Stimulated activated naive B cell treated with anti-CD40 and anti-IgM and Interleukin-4, amounts not matched to agents 10 μg/mL and 1 μg/mL and 100 μg/mL, for 72 hours (primary cell): Measurements from ENCODE around the gene TMEM259.

Experiments used
- ATAC-seq, 2 donors: fragments of 150-1000 bp; cut with Tn5 transposase; replicated peaks; 2 replicates each; pipeline ENCODE4 v1.10.0; 2021; ENCODE audit warnings: moderate library complexity in 1 of 2
- DNase-seq: peaks from one replicate; pipeline ENCODE4 v3.0.0; 2021
- H3K27ac Mint-ChIP-seq: one replicate; pipeline ENCODE4 v1.8.0; 2022; ENCODE audit warnings: mild to moderate bottlenecking, mixed read lengths
- H3K27me3 Mint-ChIP-seq, 2 donors: one replicate each; pipeline ENCODE4 v1.8.0; 2022; ENCODE audit warnings: mixed read lengths in 2 of 2
- H3K36me3 Mint-ChIP-seq, 2 donors: one replicate each; pipeline ENCODE4 v1.8.0; 2022; ENCODE audit warnings: mixed read lengths in 2 of 2, mild to moderate bottlenecking in 1 of 2
- H3K4me1 Mint-ChIP-seq, 2 donors: one replicate each; pipeline ENCODE4 v1.8.0; 2022; ENCODE audit warnings: mixed read lengths in 2 of 2, mild to moderate bottlenecking in 1 of 2
- H3K4me3 Mint-ChIP-seq, 2 donors: one replicate each; pipeline ENCODE4 v1.8.0; 2022; ENCODE audit warnings: mild to moderate bottlenecking in 2 of 2, mixed read lengths in 2 of 2, moderate library complexity in 1 of 2
- H3K9me3 Mint-ChIP-seq, 2 donors: one replicate each; pipeline ENCODE4 v1.8.0; 2022; ENCODE audit warnings: mixed read lengths in 2 of 2, mild to moderate bottlenecking in 1 of 2

The TMEM259 gene

DNA sequence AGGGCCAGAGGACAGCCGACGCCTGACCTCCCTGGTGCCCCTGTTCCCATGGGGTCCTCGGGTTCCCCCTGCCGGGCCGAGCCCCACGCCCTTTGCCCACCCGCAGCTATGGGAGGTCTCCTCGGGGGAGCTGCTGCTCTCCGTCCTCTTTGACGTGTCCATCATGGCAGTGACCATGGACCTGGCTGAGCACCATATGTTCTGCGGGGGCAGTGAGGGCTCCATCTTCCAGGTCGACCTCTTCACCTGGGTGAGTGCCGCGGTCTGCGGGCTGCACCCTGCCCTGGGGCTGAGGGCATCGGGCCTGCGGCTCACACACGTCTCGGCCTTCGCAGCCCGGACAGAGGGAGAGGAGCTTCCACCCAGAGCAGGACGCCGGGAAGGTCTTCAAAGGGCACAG is 30.2 kb downstream of the TMEM259 start:
- H3K4me3 Mint-ChIP-seq, result no peak overlapping the region
- no peak for DNase-seq
- ATAC-seq, result no peak

DNA sequence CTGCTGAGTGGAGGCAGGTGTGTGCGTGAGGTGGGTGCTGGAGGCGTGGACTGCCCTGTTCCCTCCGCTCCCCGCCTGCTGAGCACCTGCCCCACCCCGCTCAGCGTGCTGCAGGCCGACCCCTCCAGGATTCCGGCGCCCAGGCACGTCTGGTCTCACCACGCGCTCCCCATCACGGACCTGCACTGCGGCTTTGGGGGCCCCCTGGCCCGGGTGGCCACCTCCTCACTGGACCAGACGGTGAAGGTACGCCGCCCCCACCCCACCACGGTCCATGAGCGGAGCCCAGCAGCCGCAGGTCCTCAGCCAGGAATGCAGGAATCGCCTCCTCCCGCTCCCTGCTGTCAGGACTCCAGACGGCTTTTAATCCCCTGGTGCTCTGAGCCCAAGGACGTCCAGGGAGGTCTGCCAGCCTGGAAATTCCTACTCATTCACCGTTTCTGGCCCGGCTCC is 30.8 kb downstream of the TMEM259 start:
- H3K4me1 Mint-ChIP-seq, result peaks cover 9 to 12% of the 10 kb centered on the region in 2 donors
- H3K9me3 Mint-ChIP-seq, result no peaks in the 10 kb centered on the region
- H3K27me3 Mint-ChIP-seq, result no peaks in the 10 kb centered on the region
- peaks cover 40 to 52% of the 10 kb centered on the region in 2 donors for H3K36me3 Mint-ChIP-seq
- H3K27ac Mint-ChIP-seq, result no peak overlapping the region
- DNase-seq (no peak), ATAC-seq (no peak)
- no peak overlapping the region for H3K4me3 Mint-ChIP-seq

More for the DNA sequence above, 30.2 kb downstream of the TMEM259 start:
- no peaks in the 10 kb centered on the region for H3K9me3 Mint-ChIP-seq
- H3K27me3 Mint-ChIP-seq, result no peaks in the 10 kb centered on the region
- no peak overlapping the region for H3K27ac Mint-ChIP-seq
- H3K36me3 Mint-ChIP-seq, result peaks cover 38 to 55% of the 10 kb centered on the region in 2 donors
- H3K4me1 Mint-ChIP-seq, result peaks cover 3 to 6% of the 10 kb centered on the region in 2 donors

DNA sequence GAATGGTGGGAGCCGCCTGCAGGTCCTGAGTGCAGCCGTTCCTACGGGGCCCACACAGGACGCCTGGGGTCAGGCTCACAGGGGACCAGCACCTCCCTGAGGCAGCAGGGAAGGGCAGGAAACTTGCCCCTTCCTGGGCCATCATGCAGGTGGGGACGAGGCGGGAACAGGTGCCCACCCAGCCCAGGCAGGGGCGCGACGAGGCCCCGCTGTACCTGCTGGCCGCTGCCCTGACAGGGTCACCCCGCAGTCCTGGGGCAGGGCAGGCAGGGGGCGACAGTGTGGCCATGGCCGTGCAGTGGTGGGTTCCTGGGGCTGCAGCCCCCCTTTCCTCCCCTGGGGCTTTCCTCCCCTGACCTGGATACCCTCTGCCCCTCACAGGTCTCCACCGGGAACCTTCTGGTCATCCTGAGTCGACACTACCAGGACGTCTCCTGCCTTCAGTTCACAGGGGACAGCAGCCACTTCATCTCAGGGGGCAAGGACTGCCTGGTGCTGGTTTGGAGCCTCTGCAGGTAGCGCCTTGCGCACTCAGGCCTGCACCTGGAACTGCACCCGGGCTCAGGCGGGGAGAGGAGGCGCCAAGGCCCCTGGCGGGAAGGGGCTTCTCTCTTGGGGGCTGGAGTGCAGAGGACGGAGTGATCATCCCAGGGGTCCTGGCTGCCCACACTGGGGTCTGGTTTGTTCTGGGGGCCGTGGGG is 31.4 kb downstream of the TMEM259 start:
- Mint-ChIP-seq H3K27me3 (no peaks in the 10 kb centered on the region), H3K9me3 (no peaks in the 10 kb centered on the region), H3K4me3 (no peak overlapping the region), H3K27ac (peak overlapping the region; percentile 47), H3K4me1 (peaks cover 15 to 18% of the 10 kb centered on the region in 2 donors), H3K36me3 (peaks cover 40 to 57% of the 10 kb centered on the region in 2 donors)
- DNase-seq, result no peak
- ATAC-seq, result no peak

DNA sequence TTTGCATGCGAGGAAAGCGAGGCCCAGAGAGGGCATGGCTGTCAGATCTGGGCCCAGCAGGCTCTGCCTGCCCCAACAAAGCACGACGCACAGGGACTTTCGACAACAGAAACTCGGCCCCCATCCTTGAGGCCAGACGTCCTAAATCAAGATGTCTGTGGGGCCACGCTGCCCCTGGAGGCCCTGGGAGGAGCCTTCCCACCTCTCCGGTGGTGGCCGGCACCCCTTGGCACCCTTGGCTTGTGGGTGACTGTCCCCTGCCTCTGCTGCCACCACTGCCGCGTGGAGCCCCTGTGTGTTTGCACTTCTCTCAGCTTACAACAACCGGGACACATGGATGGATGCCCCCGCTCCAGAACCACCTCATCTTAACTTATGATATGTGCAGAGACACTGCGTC is 32.4 kb downstream of the TMEM259 start:
- ATAC-seq, result no peak
- Mint-ChIP-seq H3K4me1 (peaks cover 21 to 25% of the 10 kb centered on the region in 2 donors), H3K27ac (no peak overlapping the region), H3K27me3 (no peaks in the 10 kb centered on the region), H3K9me3 (no peaks in the 10 kb centered on the region), H3K4me3 (no peak overlapping the region), H3K36me3 (peaks cover 40 to 52% of the 10 kb centered on the region in 2 donors)
- no peak for DNase-seq

DNA sequence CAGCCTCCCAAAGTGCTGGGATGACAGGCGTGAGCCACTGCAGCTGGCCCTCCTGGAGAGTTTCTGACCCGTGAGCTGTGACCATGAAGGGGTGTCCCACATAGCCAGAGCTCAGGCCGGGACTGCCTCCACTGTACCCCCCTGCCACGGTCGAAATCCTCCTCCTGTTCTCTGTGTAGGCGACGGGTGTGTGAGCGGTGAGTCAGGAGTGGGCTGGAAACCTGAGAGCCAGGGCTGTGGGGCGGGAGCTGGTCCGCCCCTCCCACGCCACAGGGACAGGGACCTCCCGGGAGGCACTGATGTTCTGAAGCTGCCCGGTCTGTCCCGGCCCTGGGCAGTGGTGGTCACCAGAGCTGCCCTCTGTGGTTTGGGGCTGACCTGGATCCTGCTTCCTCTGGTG is 32.8 kb downstream of the TMEM259 start:
- H3K4me3 Mint-ChIP-seq, result no peak overlapping the region
- H3K9me3 Mint-ChIP-seq, result no peaks in the 10 kb centered on the region
- H3K36me3 Mint-ChIP-seq, result peaks cover 37 to 49% of the 10 kb centered on the region in 2 donors
- DNase-seq (no peak), ATAC-seq (no peak)
- no peak overlapping the region for H3K27ac Mint-ChIP-seq
- H3K27me3 Mint-ChIP-seq, result no peaks in the 10 kb centered on the region
- H3K4me1 Mint-ChIP-seq, result peaks cover 21 to 27% of the 10 kb centered on the region in 2 donors

DNA sequence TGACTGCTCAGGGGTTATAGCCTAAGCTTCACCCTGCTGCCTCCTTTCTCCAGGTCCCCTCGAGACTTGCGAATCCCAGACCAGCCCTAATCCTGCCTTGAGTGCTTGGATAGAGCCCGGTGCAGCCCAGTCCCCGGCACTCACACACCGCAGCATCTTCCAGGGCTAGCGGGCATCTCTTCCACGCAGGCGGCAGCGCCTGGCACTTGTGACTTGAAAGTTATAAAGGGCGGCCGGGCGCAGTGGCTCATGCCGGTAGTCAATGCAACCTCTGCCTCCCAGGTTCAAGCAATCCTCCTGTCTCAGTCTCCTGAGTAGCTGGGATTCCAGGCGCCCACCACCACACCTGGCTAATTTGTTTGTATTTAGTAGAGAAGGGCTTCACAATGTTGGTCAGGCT is 34.8 kb downstream of the TMEM259 start:
- peaks cover 21 to 27% of the 10 kb centered on the region in 2 donors for H3K4me1 Mint-ChIP-seq
- no peak for ATAC-seq
- no peaks in the 10 kb centered on the region for H3K27me3 Mint-ChIP-seq
- peak overlapping the region in 1 of 2 donors; percentile 98 for H3K4me3 Mint-ChIP-seq
- no peak for DNase-seq
- H3K27ac Mint-ChIP-seq, result no peak overlapping the region
- peaks cover 34 to 41% of the 10 kb centered on the region in 2 donors for H3K36me3 Mint-ChIP-seq
- H3K9me3 Mint-ChIP-seq, result no peaks in the 10 kb centered on the region

DNA sequence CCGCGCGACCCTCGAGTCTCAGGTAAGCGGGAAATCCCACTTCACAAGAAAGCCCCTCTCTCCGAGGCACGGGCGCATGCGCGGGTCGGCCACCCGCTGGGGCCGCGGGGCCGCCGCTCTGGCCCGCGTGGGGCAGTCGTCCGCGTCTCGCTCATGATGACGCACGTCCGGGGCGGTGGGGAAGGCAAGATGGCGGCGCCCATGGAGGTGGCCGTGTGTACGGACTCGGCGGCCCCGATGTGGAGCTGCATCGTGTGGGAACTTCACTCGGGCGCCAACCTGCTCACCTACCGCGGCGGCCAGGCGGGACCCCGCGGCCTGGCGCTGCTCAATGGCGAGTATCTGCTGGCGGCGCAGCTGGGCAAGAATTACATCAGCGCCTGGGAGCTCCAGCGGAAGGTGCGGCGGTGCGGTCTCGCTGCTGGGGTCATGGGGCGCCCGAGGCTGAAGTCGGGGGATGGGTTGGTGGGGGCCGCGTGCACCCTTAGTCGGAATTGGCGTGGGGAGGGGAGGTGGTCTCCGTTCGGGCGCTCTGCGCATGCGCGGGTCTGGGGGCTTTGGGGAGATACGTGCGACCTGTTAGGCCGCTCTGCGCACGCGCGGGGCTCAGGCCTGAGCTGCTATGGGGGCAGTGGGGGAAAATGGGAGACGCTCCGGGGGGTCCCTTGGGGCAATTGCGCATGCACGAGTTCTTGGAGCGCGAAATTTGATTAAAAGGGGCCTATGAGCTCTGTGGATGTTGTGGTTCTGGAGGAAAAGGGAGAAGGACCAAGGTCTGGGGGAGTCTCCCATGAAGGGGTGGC is 36.6 kb downstream of the TMEM259 start, which contains the start of gene WDR18:
Gene WDR18 (plus strand): TSS at position 181 of the 803 bp plus-strand sequence. CDS start 9 bp downstream, at position 190.
- Mint-ChIP-seq H3K4me1 (peaks cover 24 to 36% of the 10 kb centered on the region in 2 donors), H3K4me3 (peak within 1 kb of the TSS; percentile 96 to 98), H3K27ac (peak within 1 kb of the TSS; percentile 99), H3K27me3 (no peaks in the 10 kb centered on the region), H3K9me3 (no peaks in the 10 kb centered on the region), H3K36me3 (peaks cover 21 to 32% of the 10 kb centered on the region in 2 donors)
- ATAC-seq (peak; percentile 87 to 94), DNase-seq (peak; percentile 85)

DNA sequence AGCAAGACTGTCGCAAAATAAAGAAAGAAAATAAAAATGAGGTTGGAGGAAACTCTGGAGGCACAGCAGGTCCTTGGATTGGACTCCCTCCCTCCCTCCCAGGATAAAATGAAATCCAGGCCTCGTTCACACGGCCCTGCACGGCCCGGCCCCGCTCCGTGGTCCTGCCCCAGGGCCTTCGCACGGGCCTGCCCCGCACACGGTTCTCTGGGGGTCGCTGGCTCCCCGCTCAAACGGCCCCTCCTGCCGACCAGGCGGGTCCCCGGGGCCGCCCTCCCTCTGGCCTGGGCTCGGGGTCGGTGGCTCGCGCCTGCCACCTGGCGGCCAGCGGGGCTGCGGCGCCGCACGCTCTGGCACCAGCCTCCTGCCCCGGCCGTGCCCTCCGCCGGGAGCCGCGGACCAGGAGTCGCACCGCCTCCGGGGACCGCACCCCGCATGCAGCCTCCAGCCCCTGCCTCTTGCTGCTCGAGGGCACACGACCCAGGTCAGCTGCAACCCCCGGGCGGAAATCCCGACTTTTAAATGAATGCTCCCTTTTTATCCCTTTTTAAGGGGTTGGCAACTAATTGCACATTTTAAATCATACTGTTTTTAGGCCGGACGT is 38.3 kb downstream of the TMEM259 start:
- H3K9me3 Mint-ChIP-seq, result no peaks in the 10 kb centered on the region
- ATAC-seq, result peak; percentile 86 to 87
- H3K36me3 Mint-ChIP-seq, result peaks cover 11 to 18% of the 10 kb centered on the region in 2 donors
- H3K4me3 Mint-ChIP-seq, result peak overlapping the region; percentile 60 to 64
- H3K27me3 Mint-ChIP-seq, result no peaks in the 10 kb centered on the region
- DNase-seq, result peak; percentile 73
- H3K27ac Mint-ChIP-seq, result peak overlapping the region; percentile 47
- H3K4me1 Mint-ChIP-seq, result peaks cover 23 to 36% of the 10 kb centered on the region in 2 donors

DNA sequence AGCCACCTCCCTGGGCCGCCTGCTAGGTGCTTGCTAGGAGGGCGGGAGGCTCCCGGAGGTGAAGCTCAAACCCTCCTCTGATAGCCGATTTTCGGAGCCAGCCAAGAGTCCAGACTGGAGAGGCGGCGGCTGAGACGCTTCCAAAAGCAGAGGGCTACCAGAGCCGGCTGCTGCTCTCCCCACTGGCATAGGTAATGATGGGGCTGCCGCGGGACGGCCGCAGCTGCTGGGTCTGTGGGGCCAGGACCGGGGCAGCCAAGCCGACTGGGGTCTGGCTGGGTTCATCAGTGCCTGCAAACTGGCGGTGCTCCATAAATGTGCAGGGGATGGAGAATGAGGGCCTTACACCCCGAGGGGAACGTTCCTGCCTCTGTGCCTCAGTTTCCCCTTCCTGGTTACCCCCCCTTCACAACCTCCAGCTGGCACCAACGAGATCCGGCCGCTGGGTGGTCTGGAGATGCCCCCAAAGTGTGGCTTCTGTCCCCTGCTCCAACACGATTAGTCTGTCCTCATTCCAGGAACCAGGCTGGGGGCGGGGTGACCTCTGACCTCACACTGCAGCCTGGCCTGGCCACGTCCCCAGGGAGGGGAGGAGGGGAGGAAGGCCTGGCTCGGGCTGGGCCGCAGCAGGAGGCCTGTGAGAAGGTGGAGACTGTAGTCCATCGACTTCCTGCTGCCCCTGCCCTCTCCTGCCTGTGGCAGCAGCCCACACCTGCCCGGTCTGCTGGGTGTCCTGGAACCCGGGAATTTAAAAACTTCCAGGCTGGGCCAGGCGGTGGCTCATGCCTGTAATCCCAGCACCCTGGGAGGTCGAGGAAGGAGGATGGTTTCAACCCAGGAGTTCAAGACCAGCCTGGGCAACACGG is 40.6 kb downstream of the TMEM259 start:
- ATAC-seq, result no peak
- no peaks in the 10 kb centered on the region for H3K27me3 Mint-ChIP-seq
- H3K9me3 Mint-ChIP-seq, result no peaks in the 10 kb centered on the region
- H3K4me3 Mint-ChIP-seq, result no peak overlapping the region
- peaks cover 3 to 9% of the 10 kb centered on the region in 2 donors for H3K36me3 Mint-ChIP-seq
- peaks cover 16 to 29% of the 10 kb centered on the region in 2 donors for H3K4me1 Mint-ChIP-seq
- DNase-seq, result no peak
- H3K27ac Mint-ChIP-seq, result no peak overlapping the region

DNA sequence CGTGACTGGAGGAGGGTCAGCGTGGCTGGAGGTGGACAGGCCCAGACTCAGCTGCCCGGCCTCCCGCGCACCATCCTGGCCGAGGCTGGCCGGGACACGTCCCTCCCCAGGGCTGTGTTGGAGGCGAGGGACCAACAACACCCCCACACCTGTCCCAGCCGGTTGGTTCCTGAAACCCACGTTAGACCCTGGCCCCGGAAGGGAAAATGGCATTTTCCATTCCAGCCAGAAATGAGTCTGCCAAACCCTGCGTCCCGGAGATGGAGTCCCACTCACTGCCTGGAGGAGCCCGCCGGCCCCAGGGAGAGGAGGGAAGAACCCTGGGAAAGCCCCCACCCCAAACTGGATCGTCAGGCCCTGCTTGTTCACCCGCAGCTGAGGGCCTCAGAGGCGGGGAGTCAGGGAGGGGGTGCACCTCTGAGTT is 41.6 kb downstream of the TMEM259 start:
- no peaks in the 10 kb centered on the region for H3K9me3 Mint-ChIP-seq
- peaks cover 6 to 19% of the 10 kb centered on the region in 2 donors for H3K4me1 Mint-ChIP-seq

DNA sequence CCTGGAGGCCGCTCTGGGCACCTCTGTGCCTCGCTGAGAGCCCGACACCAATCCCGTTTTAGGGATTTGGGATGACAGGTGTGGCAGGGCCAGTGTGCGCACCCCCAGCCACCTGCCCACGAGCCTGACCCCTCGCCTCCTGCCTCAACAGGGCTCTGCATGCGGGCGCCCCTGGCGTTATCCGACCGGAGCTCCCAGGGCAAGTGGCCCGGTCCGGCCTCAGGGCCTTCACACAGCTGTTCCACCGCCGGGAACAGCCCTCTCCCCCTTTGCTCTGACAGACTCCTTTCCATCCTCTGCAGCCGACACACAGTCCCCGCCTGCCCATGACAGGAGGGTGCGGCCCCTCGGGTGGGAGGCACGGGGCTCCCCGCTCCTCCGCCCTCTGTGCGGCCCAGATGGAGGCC is 43.9 kb downstream of the TMEM259 start:
- H3K9me3 Mint-ChIP-seq, result no peaks in the 10 kb centered on the region
- H3K27ac Mint-ChIP-seq, result peak overlapping the region; percentile 65
- no peaks in the 10 kb centered on the region for H3K27me3 Mint-ChIP-seq
- H3K36me3 Mint-ChIP-seq, result peaks cover 5 to 11% of the 10 kb centered on the region in 2 donors
- H3K4me1 Mint-ChIP-seq, result peaks cover 5 to 9% of the 10 kb centered on the region in 2 donors
- DNase-seq (no peak), ATAC-seq (peak in 1 of 2 donors; percentile 13)
- H3K4me3 Mint-ChIP-seq, result no peak overlapping the region

More for the DNA sequence above, 41.6 kb downstream of the TMEM259 start:
- Mint-ChIP-seq H3K36me3 (peaks cover 2 to 6% of the 10 kb centered on the region in 2 donors), H3K4me3 (no peak overlapping the region), H3K27ac (no peak overlapping the region), H3K27me3 (no peaks in the 10 kb centered on the region)
- ATAC-seq (peak in 1 of 2 donors; percentile 10), DNase-seq (no peak)

DNA sequence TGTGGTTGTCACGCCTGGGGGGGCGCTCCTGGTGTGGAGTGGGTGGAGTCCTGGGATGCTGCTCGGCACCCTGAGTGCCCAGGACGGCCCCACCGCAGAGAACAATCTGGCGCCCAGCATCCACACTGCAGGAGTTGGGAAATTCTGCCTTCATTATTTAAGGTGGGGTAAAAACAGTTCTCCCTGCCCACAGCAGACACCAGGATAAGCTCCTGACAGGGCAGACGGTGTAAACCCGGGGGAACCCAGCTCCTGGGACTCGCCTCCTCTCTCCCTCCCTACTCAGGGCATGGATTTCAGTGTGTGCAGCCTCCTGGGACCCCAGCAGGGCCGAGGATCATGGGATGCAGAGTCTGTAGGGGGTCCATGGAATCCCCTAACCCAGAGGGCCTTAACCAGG is 44.4 kb downstream of the TMEM259 start:
- H3K27me3 Mint-ChIP-seq, result no peaks in the 10 kb centered on the region
- H3K9me3 Mint-ChIP-seq, result no peaks in the 10 kb centered on the region
- H3K4me1 Mint-ChIP-seq, result peaks cover 5 to 9% of the 10 kb centered on the region in 2 donors
- H3K4me3 Mint-ChIP-seq, result no peak overlapping the region
- DNase-seq (no peak), ATAC-seq (peak in 1 of 2 donors; percentile 1)
- H3K36me3 Mint-ChIP-seq, result peaks cover 9 to 16% of the 10 kb centered on the region in 2 donors
- no peak overlapping the region for H3K27ac Mint-ChIP-seq

DNA sequence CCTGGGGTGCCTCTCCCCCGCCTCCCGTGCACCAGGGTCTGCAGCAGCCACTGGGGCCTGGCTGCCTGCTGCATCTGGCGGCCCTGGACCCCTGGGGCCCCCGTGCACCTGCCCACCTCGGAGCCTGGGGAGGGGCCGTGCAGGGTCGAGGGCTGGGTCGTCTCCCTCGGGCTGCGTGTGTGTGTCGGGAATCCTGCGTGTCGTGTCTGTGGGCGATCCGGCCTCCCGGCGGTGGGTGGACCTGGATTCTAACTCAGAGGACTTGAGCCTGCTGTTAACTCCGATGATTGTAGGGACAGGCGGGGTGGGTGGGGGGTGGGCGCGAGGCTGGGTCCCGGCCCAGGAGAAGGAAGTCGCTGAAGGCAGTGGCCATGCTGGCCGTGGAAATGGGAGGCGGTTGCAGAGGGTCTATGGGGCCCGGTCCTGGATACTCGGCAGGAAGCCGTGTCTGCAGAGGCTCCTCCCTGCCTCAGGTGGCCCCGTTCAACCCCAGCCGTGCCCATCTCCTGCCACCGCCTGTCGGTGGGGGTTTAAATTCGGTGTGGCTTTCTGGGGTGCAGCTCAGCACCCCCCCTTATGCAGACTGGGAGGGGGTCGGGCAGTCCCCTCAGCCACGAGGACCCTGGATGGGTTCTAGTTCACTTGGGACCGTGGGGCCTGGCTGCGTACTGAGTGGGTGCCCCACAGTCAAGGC is 46.2 kb downstream of the TMEM259 start:
- Mint-ChIP-seq H3K9me3 (peaks cover 3 to 5% of the 10 kb centered on the region in 2 donors), H3K4me1 (peaks cover 0 to 2% of the 10 kb centered on the region in 2 donors), H3K27me3 (no peaks in the 10 kb centered on the region), H3K4me3 (no peak overlapping the region), H3K36me3 (peaks cover 23 to 30% of the 10 kb centered on the region in 2 donors), H3K27ac (peak overlapping the region; percentile 66)
- DNase-seq (no peak), ATAC-seq (no peak)
